Glomerular endothelial cell (primary cell): ENCODE data around the gene TCHP. TPM values are rescaled to one million over a fixed set of nuclear protein-coding genes. Genes with fewer than 3 reads are reported as not detected.
A peak's percentile ranks its signal among the peaks of the same experiment; 100 is the strongest.
"Not testable (repeated sequence)": the region's sequence is repeated elsewhere in the genome, so short reads cannot be mapped to it uniquely, and the experiment has no call there.

Source experiments
- DNase-seq: peaks from one replicate; pipeline ENCODE4 v3.0.0-alpha.2; 2011; ENCODE audit warnings: low read depth, low spot score; ENCODE audit errors: extremely low read depth
- total RNA-seq: library from RNA; depleted of rRNA; stranded (reverse); fragments of >200 nt; gene quantifications from 2 replicates; pipeline ENCODE4 v1.2.3, GENCODE V29; 2015

The TCHP gene, protein sequence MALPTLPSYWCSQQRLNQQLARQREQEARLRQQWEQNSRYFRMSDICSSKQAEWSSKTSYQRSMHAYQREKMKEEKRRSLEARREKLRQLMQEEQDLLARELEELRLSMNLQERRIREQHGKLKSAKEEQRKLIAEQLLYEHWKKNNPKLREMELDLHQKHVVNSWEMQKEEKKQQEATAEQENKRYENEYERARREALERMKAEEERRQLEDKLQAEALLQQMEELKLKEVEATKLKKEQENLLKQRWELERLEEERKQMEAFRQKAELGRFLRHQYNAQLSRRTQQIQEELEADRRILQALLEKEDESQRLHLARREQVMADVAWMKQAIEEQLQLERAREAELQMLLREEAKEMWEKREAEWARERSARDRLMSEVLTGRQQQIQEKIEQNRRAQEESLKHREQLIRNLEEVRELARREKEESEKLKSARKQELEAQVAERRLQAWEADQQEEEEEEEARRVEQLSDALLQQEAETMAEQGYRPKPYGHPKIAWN
- 10.5 and 23.2 TPM in 2 replicates for total RNA-seq

DNA sequence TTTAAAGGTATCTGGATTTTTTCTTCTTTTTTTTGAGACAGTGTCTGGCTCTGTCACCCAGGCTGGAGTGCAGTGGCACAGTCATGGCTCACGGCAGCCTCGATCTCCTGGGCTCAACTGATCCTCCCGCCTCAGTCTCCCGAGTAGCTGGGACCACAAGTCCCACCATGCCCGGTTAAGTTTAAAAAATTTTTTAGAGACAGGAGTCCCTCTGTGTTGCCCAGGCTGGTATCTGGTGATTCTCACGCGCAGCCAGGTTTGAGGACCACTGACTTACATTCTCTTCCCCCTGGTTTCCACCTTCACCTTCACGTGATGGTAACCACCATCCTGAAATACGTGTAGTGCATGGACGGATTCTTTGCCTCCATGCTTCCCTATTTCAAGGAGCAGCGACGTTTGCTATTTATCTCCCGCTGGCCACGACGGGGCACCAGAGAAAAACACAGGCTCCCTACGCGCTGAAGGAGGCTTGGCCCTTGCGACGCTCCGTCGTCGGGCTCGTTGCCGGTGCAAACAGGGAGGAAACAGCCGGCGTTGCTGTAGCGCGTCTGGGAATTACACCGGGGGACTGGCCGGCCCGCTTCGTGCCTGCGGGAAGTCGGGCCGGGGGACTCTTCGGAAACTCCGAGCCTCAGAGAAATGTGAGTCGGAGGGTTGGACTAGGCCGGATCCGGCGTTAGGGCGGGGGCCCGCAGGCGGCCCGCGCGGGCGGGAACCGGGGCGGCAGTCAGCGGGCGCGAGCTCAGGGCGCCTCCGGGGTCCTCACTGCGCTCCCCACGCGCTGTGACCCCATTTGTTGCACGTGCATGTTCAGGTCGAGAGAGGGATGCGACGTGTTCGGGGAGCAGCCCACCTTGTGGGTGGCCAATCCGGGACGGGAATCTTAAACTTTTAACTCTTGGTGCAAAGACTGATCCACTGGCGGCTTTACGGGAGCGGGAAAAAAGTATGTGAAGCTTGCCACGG is at the start of gene TCHP:
Gene TCHP (plus strand): TSS at position 492 of the 969 bp plus-strand sequence. CDS start 2,753 bp downstream, outside the sequence.
- DNase-seq, result peak; percentile 54

DNA sequence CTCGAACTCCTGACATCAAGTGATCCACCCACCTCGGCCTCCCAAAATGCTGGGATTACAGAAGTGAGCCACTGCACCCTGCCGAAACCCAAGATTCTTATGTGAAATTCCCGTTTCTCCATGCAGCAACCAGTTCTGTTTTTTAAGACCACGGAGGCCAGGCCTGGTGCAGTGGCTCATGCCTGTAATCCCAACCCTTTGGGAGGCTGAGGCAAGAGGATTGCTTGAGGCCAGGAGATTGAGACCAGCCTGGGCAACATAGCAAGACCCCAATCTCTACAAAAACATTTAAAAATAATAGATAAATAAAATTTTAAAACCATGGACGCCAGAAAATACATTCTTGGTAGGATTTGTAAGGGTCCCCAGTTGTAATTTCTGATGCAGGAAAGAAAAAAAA is 49.6 kb upstream of the TCHP start:
- not testable (repeated sequence) for DNase-seq

DNA sequence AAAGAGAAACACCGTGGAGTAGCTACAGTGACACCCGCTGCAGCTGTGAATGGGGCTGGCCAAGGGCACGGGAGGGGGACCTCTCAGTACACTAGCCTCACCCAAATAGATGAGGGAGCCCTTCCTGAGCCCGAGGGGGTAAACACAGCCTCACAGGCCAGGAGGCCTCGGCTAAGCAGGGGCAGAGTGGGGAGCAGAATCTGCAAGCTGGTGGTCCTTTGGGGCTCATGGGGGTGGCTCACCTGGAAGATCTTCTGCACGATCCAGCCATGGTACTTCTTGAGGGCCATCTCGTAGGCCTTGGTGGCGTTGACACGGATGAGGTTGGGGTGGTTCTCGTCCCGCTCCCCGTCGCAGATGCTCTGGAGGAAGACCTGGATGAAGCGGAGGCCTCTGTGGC is 44.7 kb upstream of the TCHP start:
- DNase-seq, result no peak

DNA sequence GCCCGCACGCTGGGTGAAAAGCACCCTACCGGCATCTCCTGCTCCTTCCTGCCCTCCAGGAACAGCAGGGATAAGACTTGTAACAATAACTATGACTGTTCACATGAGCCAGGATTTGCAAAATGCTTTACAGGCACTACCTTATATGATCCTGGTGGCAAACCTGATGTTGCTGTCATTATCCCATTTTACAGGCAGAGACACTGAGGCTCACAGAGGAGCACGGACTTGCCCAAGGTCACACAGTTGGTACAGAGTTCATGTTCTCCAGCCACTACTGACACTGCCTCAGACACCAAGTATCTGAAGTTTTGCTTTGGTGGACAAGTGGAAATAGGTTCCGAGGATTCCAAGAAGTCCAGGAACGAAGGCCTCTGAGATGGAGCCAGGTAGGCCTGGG is 42.4 kb upstream of the TCHP start:
- no peak for DNase-seq

DNA sequence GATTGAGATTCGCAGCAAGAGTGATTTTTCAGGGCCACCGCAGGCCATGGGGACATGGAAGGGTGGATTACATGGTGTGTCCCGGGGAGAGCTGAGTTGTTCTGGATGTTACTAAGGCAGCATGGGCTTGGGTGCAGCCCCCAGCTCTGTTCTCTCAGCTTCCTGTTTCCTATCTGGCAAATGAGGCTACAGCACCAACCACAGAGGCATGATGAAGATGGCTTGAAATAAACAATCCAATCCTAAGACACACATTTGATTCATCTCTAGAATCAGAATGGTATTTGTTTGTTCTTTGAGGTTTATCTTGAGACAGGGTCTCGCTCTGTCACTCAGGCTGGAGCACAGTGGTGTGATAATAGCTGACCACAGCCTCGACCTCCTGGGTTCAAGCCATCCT is 41.3 kb upstream of the TCHP start:
- no peak for DNase-seq

DNA sequence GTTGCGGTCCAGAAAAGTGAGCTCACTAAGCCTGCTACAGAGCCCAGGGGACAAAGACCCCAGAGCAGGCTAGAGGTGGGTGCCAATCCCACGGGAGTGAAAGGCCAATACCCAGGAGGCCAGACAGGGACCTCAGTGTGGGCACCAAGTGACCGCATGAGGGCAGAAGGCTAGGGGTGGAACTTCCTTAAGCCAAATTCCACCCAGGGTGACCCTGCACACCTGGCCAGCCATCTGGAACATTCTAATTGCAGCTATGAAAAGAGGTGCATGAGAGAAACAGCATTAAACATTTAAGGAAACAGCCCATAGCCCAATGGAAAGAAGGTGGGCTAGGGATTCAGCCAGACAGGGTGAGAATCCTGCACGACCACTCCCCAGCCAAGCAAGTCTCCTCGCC is 39.1 kb upstream of the TCHP start:
- DNase-seq, result no peak

DNA sequence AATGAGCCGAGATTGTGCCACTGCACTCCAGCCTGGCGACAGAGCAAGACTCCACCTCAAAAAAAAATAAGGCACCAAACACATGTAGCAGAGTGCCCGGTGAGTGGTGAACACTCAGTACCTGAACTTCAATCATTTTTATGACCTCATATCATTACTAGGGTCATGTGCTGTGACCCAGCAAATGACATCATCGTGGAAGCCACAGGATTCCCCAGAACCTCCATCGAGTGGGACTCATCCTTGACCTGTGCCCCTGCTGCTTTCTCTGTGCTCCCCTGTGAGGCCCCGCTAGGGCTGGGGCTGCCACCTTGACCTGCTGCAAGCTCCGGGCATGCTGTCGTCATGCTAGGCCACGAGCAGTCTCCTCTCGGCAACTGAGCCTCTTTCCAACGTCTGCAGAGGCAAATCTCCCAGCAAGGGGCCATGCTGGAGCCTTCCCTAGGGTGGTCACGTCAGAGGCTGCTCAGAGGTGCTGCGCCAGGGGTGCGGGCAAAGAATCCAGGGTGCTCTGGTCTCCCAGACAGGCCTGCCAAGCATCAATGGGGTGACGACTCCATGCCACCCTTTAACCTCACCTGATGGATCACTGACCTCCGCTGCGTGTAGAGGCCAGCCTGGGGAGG is 38.3 kb upstream of the TCHP start:
- no peak for DNase-seq

DNA sequence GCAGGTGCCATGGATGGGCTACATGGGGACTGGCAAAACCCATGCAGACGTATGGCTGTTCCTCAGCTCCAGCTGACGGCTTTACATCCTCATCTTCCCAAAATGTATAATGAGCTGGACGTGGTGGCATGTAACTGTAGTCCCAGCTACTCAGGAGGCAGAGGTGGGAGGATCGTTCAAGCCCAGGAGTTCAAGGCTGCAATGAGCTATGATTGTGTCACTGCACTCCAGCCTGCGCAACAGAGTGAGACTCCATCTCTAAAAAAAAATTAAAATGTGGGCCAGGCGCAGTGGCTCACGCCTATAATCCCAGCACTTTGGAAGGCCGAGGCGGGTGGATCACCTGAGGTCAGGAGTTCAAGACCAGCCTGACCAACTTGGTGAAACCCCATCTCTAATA is 37.6 kb upstream of the TCHP start:
- not testable (repeated sequence) for DNase-seq

DNA sequence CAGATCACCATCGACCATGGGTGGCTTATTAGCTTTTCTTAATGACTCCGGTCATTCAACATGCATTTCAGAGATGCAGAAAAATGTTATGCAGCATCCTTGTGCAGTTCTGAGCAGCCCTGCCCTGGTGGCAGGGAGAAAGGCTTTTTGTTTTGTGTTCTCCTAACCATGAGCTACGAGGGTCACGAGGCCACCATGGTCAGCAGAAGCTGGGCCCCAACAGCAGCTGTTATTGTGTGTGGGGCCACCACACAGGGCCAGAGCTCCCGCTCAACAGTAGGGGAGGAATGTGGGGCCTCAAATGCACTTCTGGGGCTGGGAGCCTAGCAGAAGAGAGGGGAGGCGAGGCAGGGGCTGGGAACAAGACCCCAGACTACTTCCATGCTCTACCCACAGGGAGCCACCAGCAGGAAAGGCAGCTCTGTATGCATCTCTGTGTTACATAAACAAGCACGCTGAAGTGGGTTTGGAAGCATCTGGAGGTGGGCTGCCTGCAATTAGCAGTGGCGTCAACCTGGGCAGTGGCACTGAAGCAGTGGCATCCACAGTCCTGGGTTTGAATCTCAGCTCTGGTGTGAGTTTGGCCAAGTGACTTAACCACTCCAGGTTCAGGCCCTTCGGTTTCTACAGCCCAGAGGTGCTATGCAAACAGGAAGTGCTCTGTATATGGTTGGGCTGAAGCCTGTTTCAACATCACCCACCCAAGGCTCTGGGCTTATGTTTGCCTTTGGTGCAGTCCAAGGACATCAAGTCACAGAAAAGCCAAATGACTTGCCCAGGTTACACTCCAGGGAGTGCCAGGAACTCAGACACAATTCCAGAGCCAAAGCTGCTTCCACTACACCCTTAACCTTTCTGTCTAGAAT is 36.0 kb upstream of the TCHP start:
- no peak for DNase-seq

DNA sequence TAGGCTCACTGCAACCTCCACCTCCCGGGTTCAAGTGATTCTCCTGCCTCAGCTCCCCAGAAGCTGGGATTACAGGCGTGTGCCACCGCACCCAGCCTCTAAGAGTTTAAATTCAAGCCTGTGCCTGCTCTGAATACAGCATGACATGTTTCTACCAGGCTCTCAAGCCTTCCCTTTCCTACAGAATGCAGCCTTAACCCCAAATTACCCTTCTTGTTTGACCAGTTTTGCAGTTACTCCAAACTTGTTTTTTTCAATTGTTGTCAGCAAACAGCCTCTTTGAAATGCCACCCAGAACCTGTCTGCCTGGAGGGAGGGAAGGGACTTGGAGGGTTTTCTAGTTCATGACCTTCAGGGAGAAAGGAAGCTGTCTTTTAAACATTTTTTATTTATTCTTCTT is 35.2 kb upstream of the TCHP start:
- no peak for DNase-seq

DNA sequence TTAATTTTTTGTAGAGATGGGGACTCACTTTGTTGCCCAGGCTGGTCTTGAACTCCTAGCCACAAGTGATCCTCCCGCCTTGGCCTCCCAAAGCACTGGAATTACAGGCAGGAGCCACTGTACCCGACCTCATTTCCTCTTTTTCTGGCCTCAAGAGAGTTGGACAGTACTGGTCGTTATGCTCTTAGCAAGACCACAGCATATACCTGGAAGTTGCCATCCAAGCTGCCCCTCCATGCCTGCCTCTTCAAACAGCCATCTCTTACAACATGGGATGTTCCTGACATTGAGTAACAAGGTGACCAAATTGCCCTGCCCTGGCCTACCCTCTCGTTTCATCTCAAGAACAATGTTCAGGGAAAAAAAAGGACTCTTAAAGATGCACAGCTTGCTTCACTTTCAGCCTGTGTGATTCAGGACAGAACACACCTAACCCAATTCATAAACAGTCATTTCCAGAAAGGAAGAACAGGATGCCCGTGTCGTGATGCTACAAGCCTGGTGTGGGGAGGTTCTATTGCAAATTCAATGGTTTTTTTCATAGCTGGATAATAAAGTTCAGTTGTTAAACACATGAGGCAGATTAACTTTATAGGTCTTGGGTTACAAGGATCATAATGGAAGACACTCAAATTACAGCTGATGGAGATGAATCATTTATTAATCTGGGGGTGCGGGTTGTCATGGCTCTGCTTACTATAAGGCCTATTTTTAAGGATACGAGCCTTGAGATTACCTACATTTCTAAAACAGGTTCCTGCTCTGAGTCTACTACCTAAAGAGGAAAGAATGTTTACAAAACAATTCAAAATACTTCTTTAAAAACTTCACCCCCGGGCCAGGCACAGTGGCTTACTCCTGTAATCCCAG is 31.7 kb upstream of the TCHP start:
- DNase-seq, result no peak

DNA sequence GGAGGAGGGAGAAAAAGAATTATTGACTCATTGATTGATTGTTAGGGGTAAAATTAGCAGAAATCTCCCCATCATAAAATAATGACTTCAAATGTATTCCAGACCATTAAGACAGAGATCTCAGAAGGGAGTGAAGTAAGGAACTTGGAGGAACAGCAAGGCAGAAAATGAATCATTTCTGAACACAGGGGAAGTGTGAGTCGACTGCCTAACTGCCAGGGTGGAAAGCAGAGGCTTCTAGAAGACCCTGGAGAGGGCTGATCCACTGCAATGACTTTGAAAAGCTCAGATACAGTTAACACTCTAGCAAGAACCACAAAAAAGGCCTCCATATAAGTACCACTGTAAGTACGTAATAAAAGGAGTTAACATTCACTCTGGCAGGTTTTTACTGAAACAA is 29.4 kb upstream of the TCHP start:
- no peak for DNase-seq

DNA sequence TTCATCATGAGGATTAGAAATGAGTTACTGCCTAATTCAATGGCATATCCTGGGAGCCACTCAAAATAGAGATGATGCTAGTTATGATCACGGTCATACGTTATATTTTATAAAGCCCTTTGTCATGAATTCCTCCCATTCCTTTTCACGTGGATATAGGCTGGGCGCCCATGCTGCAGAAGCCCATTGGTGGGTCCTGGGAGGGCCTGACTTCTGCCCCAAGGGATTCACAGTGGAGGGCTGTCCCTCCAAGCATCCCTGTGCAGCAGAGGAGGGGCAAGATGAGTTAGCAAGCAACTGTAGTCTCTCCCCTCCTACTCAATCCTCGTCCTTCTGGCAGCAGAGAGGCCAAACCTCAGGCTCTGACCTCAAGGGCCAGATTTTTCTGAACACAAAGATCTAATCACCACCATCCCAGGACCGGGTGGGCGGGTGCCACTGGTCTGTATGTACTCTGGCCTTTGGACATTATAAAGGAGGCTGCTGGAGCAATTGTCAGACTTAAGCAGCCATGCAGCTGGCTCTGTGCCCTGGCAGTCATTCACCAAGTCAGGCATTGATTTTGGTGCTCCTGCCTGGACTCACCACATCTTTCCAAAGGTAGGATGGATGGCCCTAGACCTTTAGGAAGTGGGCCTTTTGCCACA is 28.3 kb upstream of the TCHP start:
- no peak for DNase-seq

DNA sequence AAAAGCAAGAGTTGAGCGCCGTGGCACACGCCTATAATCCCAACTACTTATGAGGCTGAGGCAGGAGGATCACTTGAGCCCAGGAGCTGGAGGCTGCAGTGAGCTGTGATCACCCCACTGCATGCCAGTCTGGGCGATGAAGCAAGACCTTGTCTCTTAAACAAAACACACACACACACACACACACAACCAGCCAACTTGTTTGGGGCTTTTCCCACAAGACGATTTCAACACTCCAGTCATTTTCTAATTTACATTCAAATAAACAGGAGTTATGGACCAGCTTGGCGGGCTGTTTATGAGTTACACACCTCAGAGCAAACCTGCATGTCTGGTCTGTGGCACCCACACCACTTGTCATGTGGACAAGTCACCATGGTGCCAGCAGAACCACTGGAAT is 26.4 kb upstream of the TCHP start:
- no peak for DNase-seq

DNA sequence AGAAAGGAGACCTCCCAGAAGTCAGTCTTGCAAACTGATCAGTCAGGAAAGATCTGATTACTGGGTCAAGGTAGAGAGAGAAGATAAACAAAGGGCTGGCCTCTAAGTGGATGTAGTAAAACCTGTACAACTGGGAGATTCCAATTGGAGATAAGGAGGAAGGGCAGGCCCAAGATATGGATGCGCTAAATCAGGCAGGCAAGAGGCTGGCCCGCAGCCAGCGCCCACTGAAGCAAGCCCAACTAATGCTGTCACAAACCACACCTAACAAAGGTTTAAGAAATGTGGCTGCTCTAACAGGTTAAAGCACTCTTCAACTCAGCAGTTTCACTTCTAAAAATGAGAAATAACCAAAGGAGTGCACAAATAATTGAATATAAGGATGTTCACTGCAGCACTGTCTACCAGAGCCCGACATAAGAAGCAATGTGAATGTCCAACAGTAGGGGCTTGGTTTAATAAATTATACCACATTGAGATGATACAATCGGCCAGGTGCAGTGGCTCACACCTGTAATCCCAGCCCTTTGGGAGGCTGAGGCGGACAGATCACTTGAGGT is 24.4 kb upstream of the TCHP start:
- DNase-seq, result no peak

DNA sequence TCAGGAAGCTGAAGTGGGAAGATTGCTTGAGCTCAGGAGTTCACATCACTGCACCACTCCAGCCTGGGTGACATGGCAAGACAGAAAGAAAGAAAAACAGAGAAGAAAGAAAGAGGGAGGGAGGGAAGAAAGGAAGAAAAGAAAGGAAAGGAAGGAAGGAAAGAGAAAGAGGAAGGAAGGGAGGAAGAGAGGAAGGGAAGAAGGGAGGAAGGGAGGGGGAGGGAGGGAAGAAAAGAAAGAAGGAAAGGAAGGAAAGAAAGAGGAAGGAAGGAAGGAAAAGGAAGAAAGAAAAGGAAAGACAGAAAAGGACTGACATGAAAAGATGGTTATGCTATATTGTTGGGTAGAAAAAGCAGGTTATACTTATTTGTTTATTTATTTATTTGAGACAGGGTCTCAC is 23.7 kb upstream of the TCHP start:
- no peak for DNase-seq

DNA sequence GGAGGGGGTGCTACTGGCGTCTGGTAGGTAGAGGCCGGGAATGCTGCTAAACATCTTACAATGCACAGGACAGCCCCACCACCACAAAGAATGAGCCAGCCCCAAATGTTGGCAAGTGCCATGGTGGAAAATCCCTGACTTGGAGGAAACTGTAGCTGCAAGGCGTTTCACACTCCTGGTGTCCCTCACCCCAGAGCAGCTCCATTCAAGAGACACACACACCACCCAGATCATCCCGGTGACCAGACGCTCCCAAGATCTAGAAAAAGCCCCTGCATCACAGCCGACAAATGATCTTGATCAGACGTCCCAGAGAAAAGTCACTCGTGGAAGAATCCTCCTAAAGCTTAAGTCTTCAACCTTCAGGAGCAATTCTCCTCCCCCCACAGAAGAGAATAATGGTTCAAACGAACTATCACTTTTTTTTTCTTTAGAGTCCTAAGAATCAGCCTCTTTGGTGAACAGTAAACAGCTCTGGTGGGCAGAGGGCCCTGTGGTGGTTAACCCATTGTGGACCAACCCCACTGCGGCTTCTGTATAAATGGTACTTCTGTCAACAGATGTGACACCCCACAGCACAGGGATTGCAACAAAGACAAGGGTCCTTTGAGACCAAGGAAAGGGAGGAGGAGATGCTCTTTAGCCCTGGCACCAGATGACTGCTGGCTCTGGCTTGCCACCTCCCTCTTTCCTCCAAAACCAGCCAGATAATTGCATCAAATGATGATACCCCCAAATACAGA is 22.4 kb upstream of the TCHP start:
- no peak for DNase-seq

DNA sequence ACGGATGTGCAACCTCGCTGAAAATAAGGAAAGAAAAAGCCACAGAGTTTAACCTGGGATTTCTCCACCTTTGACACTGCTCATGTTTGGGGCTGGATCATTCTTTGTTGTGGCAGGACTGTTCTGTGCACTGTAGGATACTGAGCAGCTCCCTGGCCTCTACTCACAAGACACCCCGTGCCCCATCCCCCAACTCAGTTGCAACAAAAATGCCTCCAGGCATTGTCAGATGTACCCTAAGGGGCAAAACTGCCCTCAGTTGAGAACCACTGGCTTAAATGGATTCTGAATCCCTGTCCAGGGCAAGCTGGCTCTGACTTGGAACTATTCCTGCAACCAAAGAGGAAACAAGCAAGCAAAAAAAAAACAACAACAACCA is 21.8 kb upstream of the TCHP start:
- no peak for DNase-seq
